GM12801 (cell line): ENCODE results near the gene POGK.

Experiments used
- CTCF ChIP-seq: IDR thresholded peaks from one replicate; pipeline ENCODE4 v1.5.1; 2011; ENCODE audit warnings: control low read depth; ENCODE audit not compliant: insufficient read length; ENCODE audit errors: extremely low read depth

POGK gene

DNA sequence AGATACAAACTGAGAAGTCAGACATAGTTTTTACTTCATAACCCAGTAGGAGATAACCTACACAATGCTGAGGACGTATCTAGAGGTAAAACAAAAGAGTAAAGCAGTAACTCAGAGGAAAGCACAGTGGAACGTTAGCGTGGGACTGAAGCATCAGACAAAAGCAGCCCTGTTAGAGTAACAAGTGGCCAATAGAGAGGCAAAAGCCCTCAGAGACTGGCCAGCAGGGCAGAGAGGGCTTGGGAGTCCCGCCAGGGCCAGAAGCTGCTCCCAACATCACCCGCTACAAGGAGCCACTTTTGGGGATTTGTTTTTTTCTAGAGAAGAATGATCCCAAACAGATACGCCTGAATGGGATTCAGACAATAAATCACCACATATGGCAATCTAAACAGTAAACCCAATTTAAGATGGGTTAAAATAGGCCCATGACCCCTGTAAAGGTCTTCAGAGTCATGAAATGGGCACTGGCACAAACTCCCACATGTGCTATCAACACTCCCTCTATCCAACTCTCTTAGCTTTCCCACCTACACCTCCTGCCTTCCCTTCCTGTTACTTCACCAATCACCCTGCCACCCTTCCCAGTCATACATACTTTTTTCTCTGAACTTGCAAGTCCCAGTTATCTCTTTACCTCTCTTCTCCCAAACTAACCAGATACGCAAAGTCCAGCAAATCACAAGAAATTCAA, 19.6 kb downstream of the POGK start:
- TF ChIP-seq CTCF: no peak

DNA sequence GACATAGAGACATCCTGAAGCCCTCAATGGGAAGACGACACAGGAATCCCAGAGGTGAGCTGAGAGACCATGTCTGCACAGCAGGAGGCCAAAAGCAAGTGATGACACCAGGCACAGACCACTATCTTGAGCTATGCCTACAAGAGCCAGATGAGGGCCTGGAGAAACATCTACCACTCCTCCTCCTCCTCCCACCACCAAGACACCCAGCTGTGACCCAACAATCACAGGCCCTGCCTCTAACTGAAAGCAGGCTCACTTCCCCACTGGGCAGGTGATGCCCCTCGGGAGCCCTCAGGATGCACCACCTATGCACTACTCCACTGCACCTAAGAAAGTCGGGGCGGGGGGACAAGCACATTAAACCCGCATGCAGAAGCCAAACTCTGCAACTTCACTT, 20.3 kb downstream of the POGK start:
- TF ChIP-seq CTCF: no peak

GRCh38 chr1:166865926-166866325, 26.7 kb downstream of the POGK start:
- no peak for TF ChIP-seq CTCF

DNA sequence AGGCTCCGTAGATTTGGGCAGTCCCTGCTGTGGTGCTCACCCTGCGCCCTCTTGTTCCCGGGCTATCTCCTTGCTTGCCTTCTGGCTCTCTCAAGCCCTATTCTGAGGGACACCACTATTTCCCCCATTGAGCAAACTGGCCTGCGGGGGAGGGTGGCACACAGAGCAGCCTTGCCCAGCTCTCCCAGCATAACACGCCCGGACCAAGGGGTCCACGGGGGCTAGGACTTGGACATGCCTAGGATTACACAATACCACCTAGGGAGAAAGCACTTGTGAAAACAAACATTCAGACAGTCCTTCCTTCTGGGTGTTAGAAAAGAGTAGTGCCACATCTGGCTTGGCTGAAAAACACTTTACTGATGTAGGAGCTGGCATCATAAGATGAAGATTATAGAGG, 29.4 kb downstream of the POGK start:
- TF ChIP-seq CTCF: no peak

GRCh38 chr1:166869318-166870099, 30.2 kb downstream of the POGK start:
- TF ChIP-seq CTCF: no peak

DNA sequence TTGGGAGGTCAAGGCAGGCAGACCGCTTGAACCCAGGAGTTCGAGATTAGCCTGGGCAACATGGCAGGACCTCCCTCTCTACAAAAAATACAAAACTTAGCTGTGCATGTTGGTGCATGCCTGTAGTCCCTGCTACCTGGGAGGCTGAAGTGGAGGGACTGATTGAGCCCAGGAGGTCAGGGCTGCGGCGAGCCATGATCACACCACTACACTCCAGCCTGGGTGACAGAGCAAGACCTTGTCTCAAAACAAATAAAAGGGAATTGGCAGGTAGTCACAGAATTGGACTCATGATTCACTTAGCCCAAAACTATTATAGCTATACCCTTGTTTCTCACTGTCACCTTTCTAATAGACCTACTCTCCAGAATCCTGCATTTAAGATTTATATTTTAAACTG, 31.3 kb downstream of the POGK start:
- TF ChIP-seq CTCF: no peak

- no peak for TF ChIP-seq CTCF
Measured at GRCh38 chr1:166874464-166874863, 35.2 kb downstream of the POGK start.
